ENCODE results near the gene TCL1B. TPM values are rescaled to one million over a fixed set of nuclear protein-coding genes. Genes with fewer than 3 reads are reported as not detected.

Gene TCL1B
- total RNA-seq, 1 donor from 2014 or later = not detected

GRCh38 chr14:95690815-95691214, 4.6 kb downstream of the TCL1B start:
- Histone ChIP-seq H3K9ac (ENCODE audit: low read length) (no peak overlapping the region), H3K27ac (ENCODE audit: low read depth, low read length) (no peak overlapping the region), H3K27me3 (ENCODE audit: insufficient read depth, low read length) (no peaks in the 10 kb centered on the region), H4K20me1 (ENCODE audit: insufficient read depth, low read length) (no peaks in the 10 kb centered on the region), H3K36me3 (ENCODE audit: insufficient read depth, low read length) (no peaks in the 10 kb centered on the region), H3K4me3 (ENCODE audit: insufficient read depth, low read depth, low read length) (no peak overlapping the region), H3K79me2 (ENCODE audit: insufficient read depth, low read length) (no peaks in the 10 kb centered on the region), H3K4me2 (ENCODE audit: low read length) (no peak overlapping the region), H3K4me1 (ENCODE audit: insufficient read depth, low read length) (no peaks in the 10 kb centered on the region), H3K9me3 (ENCODE audit: insufficient read depth, low read depth, low read length) (no peaks in the 10 kb centered on the region), H2AFZ (ENCODE audit: low read depth, low read length) (no peak overlapping the region)
- TF ChIP-seq CTCF (IDR thresholded peaks at IDR 0.05; ENCODE audit: insufficient read depth, low read depth, low read length) = no peak
- TF ChIP-seq EZH2 (IDR thresholded peaks at IDR 0.05; ENCODE audit: insufficient read depth, low read length) = no peak
- Mint-ChIP-seq H3K4me1 (ENCODE audit: low read depth, unreplicated experiment) (no peaks in the 10 kb centered on the region), H3K4me3 (ENCODE audit: unreplicated experiment) (no peak overlapping the region), H3K9me3 (ENCODE audit: unreplicated experiment) (peaks cover 6% of the 10 kb centered on the region), H3K27ac (ENCODE audit: unreplicated experiment) (no peak overlapping the region), H3K27me3 (ENCODE audit: low read depth, unreplicated experiment) (peaks cover 25% of the 10 kb centered on the region), H3K36me3 (ENCODE audit: low read depth, unreplicated experiment) (no peaks in the 10 kb centered on the region)
- DNase-seq (ENCODE audit: low read depth) = no peak
- no peak for FAIRE-seq

GRCh38 chr14:95691591-95691990, 5.4 kb downstream of the TCL1B start:
- no peaks in the 10 kb centered on the region for H3K36me3 Mint-ChIP-seq (ENCODE audit: low read depth, unreplicated experiment)
- no peak for FAIRE-seq
- Histone ChIP-seq H3K9ac (ENCODE audit: low read length) (no peak overlapping the region), H3K27me3 (ENCODE audit: insufficient read depth, low read length) (no peaks in the 10 kb centered on the region), H3K9me3 (ENCODE audit: insufficient read depth, low read depth, low read length) (no peaks in the 10 kb centered on the region), H4K20me1 (ENCODE audit: insufficient read depth, low read length) (no peaks in the 10 kb centered on the region), H3K4me2 (ENCODE audit: low read length) (no peak overlapping the region), H3K4me3 (ENCODE audit: insufficient read depth, low read depth, low read length) (no peak overlapping the region), H3K27ac (ENCODE audit: low read depth, low read length) (no peak overlapping the region), H3K36me3 (ENCODE audit: insufficient read depth, low read length) (no peaks in the 10 kb centered on the region), H3K79me2 (ENCODE audit: insufficient read depth, low read length) (no peaks in the 10 kb centered on the region), H3K4me1 (ENCODE audit: insufficient read depth, low read length) (no peaks in the 10 kb centered on the region), H2AFZ (ENCODE audit: low read depth, low read length) (no peak overlapping the region)
- H3K27ac Mint-ChIP-seq (ENCODE audit: unreplicated experiment) = no peak overlapping the region
- no peaks in the 10 kb centered on the region for H3K4me1 Mint-ChIP-seq (ENCODE audit: low read depth, unreplicated experiment)
- TF ChIP-seq CTCF (IDR thresholded peaks at IDR 0.05; ENCODE audit: insufficient read depth, low read depth, low read length) (no peak), EZH2 (IDR thresholded peaks at IDR 0.05; ENCODE audit: insufficient read depth, low read length) (no peak)
- H3K9me3 Mint-ChIP-seq (ENCODE audit: unreplicated experiment) = peaks cover 6% of the 10 kb centered on the region
- H3K4me3 Mint-ChIP-seq (ENCODE audit: unreplicated experiment) = no peak overlapping the region
- peaks cover 27% of the 10 kb centered on the region for H3K27me3 Mint-ChIP-seq (ENCODE audit: low read depth, unreplicated experiment)
- DNase-seq (ENCODE audit: low read depth) = no peak

- Histone ChIP-seq H3K27me3 (ENCODE audit: insufficient read depth, low read length) (no peaks in the 10 kb centered on the region), H3K4me1 (ENCODE audit: insufficient read depth, low read length) (no peaks in the 10 kb centered on the region), H4K20me1 (ENCODE audit: insufficient read depth, low read length) (no peaks in the 10 kb centered on the region), H3K79me2 (ENCODE audit: insufficient read depth, low read length) (no peaks in the 10 kb centered on the region), H3K4me2 (ENCODE audit: low read length) (no peak overlapping the region), H3K36me3 (ENCODE audit: insufficient read depth, low read length) (no peaks in the 10 kb centered on the region), H3K9ac (ENCODE audit: low read length) (no peak overlapping the region), H3K9me3 (ENCODE audit: insufficient read depth, low read depth, low read length) (no peaks in the 10 kb centered on the region), H3K27ac (ENCODE audit: low read depth, low read length) (no peak overlapping the region), H3K4me3 (ENCODE audit: insufficient read depth, low read depth, low read length) (no peak overlapping the region), H2AFZ (ENCODE audit: low read depth, low read length) (no peak overlapping the region)
- TF ChIP-seq EZH2 (IDR thresholded peaks at IDR 0.05; ENCODE audit: insufficient read depth, low read length) (no peak), CTCF (IDR thresholded peaks at IDR 0.05; ENCODE audit: insufficient read depth, low read depth, low read length) (no peak)
- peaks cover 6% of the 10 kb centered on the region for H3K9me3 Mint-ChIP-seq (ENCODE audit: unreplicated experiment)
- FAIRE-seq (no peak), DNase-seq (ENCODE audit: low read depth) (no peak)
- H3K36me3 Mint-ChIP-seq (ENCODE audit: low read depth, unreplicated experiment) = no peaks in the 10 kb centered on the region
- peaks cover 26% of the 10 kb centered on the region for H3K27me3 Mint-ChIP-seq (ENCODE audit: low read depth, unreplicated experiment)
- H3K27ac Mint-ChIP-seq (ENCODE audit: unreplicated experiment) = no peak overlapping the region
- no peaks in the 10 kb centered on the region for H3K4me1 Mint-ChIP-seq (ENCODE audit: low read depth, unreplicated experiment)
- no peak overlapping the region for H3K4me3 Mint-ChIP-seq (ENCODE audit: unreplicated experiment)
Measured at GRCh38 chr14:95692109-95692508, 5.9 kb downstream of the TCL1B start.

All from astrocyte (in vitro differentiated cells and primary cell).